ENCODE results near the gene MICAL3.
A peak's percentile ranks its signal among the peaks of the same experiment; 100 is the strongest.

Gene MICAL3

DNA sequence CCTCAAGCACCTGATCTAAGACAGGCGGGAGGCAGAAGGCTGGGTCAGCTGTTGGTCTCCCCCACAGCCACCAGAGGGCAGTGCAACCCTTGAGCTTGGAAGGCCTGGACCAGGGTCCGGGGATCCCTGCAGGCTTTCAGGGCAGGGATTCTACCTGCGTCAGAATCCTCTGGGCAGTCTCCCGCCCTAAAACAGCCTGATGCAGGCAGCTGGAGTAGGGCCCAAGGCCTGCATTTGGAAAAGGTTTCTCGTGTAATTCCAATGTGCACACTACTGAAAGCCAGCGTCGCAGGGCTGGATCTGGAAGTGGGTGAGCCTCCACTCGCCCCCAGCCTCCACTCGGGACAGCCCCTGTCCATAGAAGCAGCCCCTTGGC is 281.8 kb downstream of the MICAL3 start:
- no peak overlapping the region for H3K4me3 ChIP-seq (ENCODE audit: low read depth, low read length)
- TF ChIP-seq, protein P1, sequence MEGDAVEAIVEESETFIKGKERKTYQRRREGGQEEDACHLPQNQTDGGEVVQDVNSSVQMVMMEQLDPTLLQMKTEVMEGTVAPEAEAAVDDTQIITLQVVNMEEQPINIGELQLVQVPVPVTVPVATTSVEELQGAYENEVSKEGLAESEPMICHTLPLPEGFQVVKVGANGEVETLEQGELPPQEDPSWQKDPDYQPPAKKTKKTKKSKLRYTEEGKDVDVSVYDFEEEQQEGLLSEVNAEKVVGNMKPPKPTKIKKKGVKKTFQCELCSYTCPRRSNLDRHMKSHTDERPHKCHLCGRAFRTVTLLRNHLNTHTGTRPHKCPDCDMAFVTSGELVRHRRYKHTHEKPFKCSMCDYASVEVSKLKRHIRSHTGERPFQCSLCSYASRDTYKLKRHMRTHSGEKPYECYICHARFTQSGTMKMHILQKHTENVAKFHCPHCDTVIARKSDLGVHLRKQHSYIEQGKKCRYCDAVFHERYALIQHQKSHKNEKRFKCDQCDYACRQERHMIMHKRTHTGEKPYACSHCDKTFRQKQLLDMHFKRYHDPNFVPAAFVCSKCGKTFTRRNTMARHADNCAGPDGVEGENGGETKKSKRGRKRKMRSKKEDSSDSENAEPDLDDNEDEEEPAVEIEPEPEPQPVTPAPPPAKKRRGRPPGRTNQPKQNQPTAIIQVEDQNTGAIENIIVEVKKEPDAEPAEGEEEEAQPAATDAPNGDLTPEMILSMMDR (IDR thresholded peaks at IDR 0.05; ENCODE audit: low read depth, low read length), result peak; percentile 83

DNA sequence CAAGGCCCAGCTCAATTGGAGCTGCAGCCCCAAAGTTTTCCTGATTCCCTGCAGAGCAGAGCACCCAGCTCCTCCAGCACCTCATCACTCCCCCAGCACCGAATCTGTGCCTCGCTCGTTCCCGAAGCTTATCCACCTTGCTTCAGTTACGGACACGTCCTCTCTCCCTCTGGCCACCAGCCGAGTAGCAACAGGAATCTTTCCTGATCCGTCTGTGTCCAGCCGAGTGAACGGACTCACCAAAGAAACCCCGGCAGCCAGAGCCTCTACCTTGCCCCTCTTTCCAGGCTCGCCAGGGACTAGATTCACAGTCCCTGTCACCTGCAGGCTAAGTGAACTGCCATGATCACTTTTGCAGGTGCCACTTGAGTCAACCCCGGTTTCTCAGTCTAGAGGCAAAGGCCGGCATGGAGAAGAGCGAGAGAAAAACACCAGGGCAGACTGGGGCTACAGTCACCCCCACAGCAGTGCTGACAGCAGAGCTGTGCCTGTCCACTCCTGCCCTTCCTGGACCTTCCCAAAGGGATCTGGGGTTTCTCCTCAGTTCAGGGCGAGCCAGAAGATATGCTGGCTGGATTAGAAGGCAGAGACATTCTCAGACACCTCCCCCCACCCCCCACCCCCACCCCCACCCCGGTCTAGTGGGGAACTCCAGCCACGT is 282.4 kb downstream of the MICAL3 start:
- TF ChIP-seq, protein P1 (IDR thresholded peaks at IDR 0.05; ENCODE audit: low read depth, low read length), result no peak; the same call in 1 of the 2 replicates

DNA sequence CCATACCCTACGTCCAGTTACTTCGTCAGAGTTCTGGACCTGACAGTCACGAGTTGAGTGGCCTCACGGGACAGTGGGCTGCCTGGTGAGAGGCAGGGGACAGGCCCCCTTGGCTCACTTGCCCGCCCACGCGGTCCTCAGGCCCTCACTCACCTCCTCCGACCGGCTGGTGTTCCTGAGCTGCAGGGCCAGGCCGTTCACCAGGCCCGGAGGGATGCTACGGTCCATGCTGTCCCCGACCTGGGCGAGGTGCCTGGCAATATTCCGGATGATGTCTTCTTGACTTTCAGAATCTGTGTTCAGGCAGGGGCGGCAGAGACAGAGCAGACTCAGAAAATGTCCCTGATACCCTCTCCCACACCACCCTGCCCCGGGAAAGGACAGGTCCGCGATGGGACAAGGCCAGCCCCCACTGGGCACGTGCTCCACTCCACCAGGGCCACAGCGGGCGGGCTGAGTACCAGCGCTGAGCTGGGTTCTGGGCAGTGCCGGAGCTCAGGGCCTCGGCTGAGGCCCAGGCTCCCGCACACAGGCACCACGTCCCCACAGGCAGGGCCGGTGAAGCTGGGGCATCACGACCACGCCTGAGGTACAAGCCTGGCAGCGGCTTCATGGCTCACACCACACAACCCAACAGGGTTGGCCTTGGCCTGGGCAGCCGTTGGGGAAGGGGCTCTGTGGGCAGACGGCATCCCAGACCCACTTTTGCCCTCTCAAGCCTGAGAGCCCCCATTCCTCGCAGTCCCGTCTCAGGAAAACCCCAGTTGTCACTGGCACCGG is 285.0 kb downstream of the MICAL3 start:
- H3K4me3 ChIP-seq (ENCODE audit: low read depth, low read length), result no peak overlapping the region
- TF ChIP-seq, protein P1 (IDR thresholded peaks at IDR 0.05; ENCODE audit: low read depth, low read length), result no peak

More for the DNA sequence above, 282.4 kb downstream of the MICAL3 start:
- H3K4me3 ChIP-seq (ENCODE audit: low read depth, low read length), result no peak overlapping the region

DNA sequence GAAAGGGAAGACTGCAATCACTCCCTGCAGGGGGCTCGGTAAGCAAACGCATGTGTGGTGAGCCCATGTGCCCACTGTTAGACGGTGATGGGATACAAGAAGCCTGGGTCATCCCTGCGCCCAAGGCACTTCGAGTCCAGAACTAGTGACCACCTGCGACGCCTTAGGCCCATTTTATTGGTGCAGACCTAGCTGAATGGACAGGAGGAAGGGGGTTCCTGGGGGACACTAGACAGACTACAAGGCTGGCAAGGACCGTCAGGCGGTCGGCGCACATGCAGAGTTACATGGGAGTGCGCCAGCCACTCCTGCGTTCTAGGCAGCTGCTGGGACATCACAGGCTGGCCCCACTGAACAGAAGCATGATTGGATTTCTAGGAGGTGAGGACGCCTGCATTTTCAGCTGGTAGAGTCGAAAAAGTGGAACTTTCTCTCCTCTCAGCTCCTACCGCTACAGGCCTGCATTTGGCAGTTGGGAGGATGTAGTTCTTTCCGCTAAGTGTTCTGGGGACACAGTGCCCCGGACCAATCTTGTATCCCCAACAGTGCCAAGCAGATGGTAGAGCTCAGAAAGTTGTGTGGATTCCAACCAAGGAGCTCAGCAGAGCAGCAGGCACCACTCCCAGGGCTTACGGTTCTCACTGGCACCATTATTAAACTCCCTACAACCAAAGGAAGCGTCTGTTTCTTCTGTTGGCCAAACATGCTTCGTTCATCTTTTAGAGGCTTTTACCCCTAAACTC is 285.8 kb downstream of the MICAL3 start:
- TF ChIP-seq, protein P1 (IDR thresholded peaks at IDR 0.05; ENCODE audit: low read depth, low read length), result no peak
- no peak overlapping the region for H3K4me3 ChIP-seq (ENCODE audit: low read depth, low read length)

All from WI38 (cell line).